Measurements from ENCODE around the gene APEH.
"Not testable (repeated sequence)": the region's sequence is repeated elsewhere in the genome, so short reads cannot be mapped to it uniquely, and the experiment has no call there.

GRCh38 chr3:49687424-49687795 lies 13.3 kb downstream of the APEH start:
- not testable (repeated sequence) for TF ChIP-seq CTCF, POLR2A (IDR thresholded peaks at IDR 0.05)

Measured in testis (tissue), 2 donors.